GM12874 (cell line): ENCODE results near the gene NKAIN2.

Experiments used
- TF ChIP-seq, protein P1 (sequence below): IDR thresholded peaks from 2 replicates; pipeline ENCODE4 v1.5.1; 2011; ENCODE audit warnings: low read depth, mild to moderate bottlenecking, control low read depth, low read length, moderate library complexity; ENCODE audit not compliant: insufficient read depth

Gene NKAIN2

DNA sequence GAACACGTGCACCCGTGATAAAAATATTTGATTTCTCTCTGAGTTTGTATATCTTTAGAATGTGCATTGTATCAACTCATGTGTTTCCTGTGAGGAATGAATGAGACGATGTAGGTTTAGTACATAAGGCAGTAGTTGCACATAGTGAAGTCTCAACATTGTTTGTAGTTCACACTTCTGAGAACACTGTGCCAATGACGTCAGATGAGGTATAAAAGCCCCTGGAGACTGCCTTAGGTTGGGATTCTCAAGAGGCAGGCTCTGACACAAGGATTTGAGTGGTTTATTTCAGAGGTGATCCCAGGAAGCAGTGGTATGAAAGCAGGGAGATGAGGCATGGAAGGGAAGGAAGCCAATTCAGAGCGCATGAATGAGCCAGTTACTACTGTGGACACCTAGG, 2.6 kb upstream of the NKAIN2 start:
- TF ChIP-seq, protein P1, sequence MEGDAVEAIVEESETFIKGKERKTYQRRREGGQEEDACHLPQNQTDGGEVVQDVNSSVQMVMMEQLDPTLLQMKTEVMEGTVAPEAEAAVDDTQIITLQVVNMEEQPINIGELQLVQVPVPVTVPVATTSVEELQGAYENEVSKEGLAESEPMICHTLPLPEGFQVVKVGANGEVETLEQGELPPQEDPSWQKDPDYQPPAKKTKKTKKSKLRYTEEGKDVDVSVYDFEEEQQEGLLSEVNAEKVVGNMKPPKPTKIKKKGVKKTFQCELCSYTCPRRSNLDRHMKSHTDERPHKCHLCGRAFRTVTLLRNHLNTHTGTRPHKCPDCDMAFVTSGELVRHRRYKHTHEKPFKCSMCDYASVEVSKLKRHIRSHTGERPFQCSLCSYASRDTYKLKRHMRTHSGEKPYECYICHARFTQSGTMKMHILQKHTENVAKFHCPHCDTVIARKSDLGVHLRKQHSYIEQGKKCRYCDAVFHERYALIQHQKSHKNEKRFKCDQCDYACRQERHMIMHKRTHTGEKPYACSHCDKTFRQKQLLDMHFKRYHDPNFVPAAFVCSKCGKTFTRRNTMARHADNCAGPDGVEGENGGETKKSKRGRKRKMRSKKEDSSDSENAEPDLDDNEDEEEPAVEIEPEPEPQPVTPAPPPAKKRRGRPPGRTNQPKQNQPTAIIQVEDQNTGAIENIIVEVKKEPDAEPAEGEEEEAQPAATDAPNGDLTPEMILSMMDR: no peak

DNA sequence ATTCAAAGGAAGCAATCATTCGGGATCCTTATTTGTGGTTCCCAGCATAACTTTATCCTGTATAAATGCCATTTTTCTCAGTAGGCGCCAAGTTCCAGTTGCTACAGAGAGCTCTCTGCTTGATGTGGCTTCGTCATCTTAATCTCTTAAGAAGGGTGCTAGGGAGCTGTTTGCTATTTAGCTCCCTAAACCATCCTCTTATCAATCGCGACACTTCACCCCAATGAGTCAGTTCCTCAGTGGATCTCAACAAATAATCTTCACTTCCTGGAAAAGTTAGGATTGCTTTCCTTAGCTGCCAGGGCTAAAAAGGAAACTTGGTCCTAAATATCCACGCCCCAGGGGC, 1.3 kb upstream of the NKAIN2 start:
- TF ChIP-seq, protein P1: no peak

DNA sequence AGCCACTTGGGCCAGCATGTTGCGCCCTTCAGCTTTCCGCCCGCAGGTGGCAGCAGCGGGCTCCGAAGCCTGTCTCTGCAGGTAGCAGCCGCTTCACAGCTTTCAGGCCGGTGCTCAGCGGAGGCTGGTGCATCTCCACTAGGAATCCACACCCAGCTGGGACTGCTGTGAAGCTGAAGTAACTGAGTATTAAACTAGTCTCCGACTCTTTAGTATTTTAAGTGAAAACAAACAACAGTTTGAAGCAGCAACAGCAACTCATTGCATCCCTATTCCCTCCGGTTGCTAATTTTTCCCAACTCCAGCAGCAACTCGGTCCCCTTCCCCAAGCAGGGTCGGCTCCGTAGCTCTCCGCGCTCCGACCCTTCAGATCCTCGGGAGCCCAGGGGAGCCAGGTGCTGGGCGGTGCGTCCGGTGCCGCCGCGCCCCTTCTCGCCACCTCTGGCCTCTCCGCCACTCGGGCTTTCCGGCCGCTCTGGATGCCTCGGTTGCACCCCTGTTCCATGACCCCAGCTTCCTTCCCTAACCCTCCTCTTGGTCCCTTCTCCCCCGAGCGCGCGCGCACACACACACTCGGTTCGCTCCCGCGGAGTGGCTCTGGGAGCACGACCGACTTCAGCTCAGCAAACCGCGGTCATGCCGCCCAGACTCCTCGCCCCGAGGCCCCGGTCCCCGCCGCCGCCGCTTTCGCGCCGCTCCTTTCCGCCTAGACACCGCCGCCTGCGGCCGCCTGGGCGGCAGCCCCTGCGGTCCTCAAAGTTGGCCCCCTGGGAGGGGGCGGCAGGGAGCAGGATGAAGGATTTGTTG, 765 bp upstream of the NKAIN2 start:
- TF ChIP-seq, protein P1: peak; percentile 90

DNA sequence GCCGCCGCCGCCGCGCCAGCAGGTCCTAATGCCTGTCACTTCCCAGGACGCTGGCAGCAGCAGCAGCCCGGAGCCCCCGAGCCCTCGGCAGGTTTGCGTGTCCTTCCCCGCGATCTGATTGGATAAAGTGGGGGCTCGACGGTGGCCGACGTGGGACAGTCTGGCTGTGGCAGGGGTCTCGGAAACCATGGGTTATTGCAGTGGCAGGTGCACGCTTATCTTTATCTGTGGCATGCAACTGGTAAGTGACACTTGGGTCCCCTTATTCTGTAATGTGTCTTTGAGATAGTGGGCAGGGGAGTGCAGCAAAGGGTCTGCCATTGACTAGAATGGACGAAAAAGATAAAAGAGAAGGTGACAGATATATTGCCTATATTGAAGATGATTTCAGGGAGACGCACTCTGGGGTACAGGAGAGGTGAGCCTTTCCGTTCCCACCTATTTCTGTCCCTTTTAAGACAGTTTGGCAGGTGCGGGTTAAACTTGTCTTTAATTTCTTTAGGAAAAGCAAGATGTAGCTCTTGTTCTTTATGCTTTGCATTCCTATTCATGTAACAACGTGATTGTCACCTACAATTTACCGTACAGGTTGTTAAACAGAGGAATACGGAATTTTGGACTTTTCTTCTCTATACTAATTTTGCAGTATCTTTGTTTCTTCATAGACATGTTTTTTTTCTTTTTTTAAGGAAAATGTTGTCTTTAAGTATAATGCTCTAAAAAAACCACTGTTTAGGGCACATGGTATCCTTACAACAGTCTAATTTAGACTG, 535 bp downstream of the NKAIN2 start:
- TF ChIP-seq, protein P1: no peak

DNA sequence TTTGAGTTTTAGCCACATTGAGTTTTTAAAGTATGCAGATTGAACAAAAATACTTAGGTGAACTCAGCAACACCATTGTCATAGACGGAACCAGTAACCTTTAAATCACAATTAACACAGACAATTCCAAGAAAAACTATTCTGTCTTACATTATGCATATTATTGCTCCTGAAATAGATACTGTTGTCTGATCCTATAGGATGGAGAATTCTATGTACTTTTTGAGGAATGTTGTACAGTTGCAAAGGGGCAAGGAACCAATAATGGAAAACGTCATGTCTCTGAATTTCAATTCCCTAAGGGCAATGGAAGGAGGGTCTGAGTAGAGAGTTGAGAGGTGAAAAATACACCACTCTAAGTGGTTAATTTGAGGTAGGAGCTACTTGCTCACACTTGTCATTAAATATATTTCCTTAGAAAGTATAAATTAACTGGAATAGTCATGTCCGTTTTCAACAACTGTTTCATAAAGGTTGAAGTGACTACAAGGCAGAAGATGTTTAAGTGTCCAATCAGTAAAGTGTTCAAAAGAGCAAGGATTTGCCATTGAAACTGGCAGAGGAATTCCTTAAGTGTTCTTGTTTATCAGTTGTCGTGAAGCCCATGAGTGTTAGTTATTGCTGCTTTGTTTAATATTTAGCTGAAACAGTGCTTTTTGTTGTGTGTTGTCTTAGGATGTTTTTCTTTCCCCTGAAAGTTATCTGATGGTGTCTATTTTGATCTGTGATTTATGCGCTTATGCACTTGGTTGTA, 1.3 kb downstream of the NKAIN2 start:
- TF ChIP-seq, protein P1: no peak

DNA sequence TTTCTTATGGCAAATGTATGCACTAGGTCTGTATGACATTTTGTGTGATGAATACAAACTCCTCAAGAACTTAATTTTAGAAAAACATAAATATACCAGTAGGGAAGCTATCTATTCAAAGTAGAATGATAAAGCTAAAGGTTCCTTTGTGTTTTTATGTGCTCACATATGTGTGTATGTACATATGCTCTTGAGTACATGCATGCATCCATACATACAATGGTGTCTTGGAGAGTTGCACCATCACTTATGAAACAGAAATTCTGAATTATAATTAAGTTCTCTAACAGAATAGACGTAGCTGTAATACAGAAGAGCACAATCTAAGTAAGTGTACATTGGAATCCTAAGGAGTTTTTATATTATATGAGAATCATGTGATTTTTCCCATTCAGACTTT, 2.3 kb downstream of the NKAIN2 start:
- TF ChIP-seq, protein P1: no peak

DNA sequence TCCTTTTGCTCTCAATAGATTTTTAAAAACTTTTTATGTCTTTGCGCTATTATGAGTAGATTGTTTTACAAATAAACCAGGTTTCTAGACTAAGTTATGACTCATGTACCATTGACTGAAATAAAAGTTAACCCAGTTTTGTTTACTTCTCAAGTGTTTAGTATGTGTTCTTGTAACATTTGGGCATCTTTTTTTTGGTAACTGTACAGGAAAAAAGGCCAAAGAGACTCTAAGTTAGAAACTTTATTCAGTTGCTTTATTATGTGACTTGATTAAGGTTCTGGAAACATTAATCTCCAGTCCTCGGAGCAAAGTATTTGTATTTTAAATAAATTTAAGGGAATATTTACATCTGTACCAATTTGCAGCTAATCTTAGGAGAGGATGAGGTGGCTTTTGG, 2.9 kb downstream of the NKAIN2 start:
- TF ChIP-seq, protein P1: no peak
